GM19328 (cell line): ENCODE data around the gene RNF145.
"Not testable (repeated sequence)": the region's sequence is repeated elsewhere in the genome, so short reads cannot be mapped to it uniquely, and the experiment has no call there.

Experiments
- ATAC-seq: cut with Tn5 transposase; IDR thresholded peaks from one replicate; pipeline ENCODE4 v1.9.1; 2021; ENCODE audit warnings: mild to moderate bottlenecking, moderate library complexity; ENCODE audit not compliant: unreplicated experiment

RNF145 gene

GRCh38 chr5:159209438-159210209 lies at the start of gene RNF145:
Gene RNF145 (minus strand): TSS chr5:159209553. CDS start chr5:159203617, 5,936 bp downstream.
- ATAC-seq, result peak; percentile 79

DNA sequence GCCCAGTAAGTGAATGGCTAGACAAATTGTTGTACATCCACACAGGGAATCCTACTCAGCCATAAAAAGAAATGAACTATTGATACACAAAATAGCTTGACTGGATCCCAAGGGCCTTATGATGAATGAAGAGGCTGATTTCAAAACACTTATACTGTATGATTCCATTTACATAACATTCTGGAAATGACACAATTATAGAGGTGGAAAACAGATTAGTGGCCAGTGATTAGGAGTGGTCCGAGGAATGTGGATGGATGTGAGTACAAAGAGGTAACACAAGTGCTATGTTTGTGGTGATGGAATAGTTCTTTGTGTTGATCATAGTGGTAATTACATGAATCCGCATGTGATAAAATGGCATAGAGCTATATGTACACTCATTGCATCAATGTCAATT lies 49.0 kb upstream of the RNF145 start:
- no peak for ATAC-seq

DNA sequence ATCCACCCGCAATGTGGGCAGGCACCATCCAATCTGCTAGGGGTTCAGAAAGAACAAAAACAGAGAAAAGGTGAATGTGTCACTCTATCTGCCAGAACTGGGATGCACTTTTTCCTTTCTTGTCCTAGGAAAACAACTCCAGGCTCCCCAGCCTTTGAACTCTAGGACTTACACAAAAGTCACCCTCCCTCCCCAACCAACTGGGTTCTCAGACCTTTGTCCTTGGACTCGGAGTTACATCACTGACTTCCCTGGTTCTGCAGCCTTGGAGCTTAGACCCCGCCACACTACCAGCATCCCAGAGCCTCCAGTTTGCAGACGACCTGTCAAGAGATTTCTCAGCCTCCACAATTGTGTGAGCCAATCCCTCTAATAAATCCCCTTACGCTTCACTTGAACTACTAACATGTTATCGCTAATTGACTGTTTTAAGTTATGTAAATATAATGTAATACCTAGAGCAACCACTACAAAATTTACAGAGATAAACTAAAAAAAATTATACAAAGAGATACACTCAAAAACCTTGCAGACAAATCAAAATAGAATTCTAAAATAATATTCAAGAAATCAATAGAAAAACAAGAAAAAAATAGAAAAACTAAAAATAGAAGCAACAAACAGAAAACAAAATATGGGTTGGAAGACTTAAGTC lies 48.4 kb upstream of the RNF145 start:
- no peak for ATAC-seq

DNA sequence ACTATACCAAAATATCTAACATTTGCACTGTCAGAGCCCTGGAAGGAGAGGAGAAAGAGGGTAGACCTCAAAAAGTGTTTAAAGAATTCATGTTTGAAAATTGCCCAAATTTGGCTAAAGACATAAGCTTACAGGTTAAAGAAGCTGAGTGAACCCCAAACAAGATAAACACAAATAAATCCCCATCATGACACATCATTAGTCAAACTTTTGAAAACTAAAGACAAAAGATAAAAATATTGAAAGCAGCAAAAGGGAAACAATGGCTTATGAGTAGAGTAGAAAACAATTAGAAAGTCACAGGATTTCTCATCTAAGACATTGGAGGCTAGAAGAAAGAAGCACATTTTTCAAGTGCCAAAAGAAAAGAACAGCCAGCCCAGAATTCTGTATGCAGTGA lies 47.7 kb upstream of the RNF145 start:
- no peak for ATAC-seq

DNA sequence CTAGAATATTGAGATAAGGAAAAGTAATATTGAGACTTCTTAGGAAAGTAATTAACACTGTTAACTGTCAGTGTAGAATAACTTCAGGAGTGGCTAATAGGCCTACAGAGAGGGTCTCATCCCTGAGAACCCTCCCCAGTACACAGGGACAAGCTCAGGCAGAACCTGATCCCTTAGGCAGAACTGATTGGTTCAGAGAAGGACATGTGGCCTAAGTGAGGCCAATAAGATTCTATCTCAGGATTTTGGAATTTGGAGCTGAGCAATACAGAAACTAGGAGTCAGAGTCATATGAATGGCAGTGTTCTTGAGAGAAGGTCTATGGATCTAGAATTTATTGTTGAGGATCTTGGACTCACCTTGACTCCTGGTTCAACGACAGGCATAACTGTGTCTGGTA lies 42.8 kb upstream of the RNF145 start:
- ATAC-seq, result no peak

DNA sequence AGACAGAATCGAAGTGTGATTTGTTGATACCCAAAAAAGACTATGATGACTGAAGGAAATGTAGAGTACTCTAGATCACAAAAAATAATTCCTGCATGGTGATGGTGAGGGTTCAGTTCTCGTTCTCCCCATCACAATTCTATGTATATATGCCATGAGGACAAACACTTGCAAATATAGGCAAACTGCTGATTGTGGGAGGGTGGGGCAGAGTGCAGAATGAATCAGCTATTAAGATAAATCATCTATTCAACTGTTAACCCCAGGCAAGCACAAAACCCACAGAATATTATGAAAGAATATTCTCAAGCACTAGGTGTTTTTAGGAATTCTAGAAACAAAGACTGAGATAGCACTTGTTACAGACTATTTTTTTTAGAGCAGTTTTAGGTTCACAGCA lies 39.8 kb upstream of the RNF145 start:
- no peak for ATAC-seq

DNA sequence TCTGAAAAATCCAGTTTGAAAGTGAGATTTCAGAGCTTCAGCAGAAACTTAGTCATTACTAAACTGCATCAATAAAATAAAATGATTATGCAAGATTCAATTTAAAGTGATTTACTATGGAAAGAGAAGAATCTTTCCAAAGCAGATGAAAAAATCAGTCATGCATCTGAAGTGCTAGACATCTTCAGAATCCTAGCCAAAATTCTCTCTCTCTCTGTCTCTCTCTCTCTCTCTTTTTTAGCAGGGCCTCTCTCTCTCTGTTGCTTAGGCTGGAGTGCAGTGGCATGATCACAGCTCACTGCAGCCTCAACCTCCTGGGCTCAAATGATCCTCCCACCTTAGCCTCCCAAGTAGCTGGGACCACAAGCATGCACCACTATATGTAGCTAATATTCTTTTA lies 35.5 kb upstream of the RNF145 start:
- ATAC-seq, result no peak

DNA sequence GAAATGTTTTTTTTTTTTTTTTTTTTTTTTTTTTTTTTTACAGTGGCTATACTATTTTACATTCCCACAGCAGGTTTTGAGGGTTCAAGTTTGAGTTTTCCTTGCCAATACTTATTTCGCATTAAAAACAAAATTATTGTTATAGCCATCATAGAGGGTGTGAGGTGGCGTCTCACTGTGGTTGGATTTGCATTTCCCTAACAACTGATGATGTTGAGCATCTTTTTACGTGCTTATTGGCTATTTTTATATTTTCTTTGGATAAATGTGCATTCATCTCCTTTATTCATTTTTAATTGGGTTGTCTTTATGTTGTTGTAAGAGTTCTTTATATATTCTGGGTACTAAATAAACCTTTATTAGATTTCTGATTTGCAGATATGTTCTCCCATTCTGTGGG lies 34.8 kb upstream of the RNF145 start:
- ATAC-seq, result no peak

GRCh38 chr5:159243385-159243784 lies 34.0 kb upstream of the RNF145 start:
- ATAC-seq, result no peak

- ATAC-seq, result no peak
These were observed 33.3 kb upstream of the RNF145 start for GRCh38 chr5:159242656-159243055.

- ATAC-seq, result no peak
These were observed 32.7 kb upstream of the RNF145 start for GRCh38 chr5:159241946-159242552.

- ATAC-seq, result no peak
These were observed 31.0 kb upstream of the RNF145 start for GRCh38 chr5:159240301-159240870.

DNA sequence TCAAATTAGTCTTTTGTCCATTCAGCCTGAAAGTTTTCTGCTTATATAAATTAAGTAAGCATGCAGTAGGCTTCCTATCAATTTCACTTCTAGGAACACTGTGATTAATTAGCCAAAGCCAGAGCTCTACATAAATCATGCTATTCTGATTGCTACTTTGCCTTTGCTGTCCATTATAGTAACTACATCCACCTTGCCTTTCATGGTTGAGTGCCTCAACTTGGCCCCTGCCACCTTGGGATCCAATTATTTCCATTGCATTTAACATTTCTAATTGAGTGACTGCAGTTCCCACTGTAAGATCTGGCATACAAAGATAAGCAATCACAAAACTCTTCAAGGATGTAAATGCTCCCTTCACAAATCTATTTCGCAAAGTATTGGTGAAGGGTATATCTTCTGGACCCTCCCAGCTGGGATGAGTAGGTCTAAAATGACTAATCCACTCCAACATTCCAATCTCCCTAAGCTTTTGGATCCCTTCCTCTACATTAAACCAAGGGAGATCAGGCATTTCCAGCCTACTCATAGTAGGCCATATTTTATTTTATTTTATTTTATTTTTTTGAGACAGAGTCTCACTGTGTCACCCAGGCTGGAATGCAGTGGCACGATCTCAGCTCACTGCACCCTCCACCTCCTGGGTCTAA lies 26.6 kb upstream of the RNF145 start:
- ATAC-seq, result not testable (repeated sequence)

GRCh38 chr5:159231167-159231566 lies 21.8 kb upstream of the RNF145 start:
- no peak for ATAC-seq

DNA sequence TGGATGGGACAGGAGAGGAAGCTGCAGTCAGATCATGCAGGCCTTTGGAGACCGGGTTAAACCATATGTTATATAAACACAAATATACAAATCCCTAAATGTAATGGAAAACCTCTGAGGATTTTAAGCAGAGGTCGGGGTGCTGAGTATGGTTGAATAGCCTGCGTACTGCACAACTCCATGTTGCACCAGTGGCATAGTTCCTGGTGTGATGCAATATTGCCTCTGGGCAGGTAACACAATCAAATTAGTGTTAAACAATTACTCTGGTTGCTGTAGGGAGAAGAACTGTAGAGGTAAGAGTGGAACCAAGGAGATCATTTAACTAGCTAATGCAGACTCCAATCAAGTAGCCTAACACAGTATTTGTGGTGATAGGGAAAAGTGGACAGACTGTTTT lies 21.3 kb upstream of the RNF145 start:
- no peak for ATAC-seq

DNA sequence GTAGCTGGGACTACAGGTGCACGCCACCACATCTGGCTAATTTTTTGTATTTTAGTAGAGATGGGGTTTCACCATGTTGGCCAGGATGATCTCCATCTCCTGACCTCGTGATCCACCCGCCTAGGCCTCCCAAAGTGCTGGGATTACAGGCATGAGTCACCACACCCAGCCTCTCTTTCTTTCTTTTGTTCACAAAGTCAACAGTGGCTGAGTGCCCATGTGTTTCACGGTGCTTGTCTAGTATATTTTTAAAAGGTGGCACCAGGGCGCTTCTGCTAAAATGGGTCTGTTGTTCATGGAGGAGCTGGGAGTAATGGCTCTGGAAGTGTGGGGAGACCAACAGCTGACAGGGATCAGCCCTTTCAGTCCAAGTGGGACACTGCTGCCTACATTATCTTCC lies 18.7 kb upstream of the RNF145 start:
- ATAC-seq, result not testable (repeated sequence)

DNA sequence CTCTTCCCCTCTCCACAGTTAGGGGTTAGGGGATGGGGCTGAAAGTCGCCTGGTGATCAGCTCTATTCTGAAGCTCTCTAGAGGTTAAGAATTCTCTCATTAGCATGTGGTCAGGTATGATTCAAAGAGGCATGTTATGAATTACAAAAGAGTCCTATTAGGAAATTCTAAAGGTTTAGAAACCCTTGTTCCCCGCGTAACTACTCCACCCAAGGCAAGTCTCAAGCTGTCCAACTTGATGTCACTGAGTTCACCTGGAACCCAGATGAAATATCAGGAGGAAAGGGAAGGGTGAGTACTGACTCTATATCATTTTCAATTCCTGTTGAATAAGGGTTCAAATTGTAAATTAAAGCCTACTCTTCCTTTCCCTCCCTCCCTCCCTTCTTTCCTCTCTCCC lies 18.1 kb upstream of the RNF145 start:
- ATAC-seq, result no peak

- ATAC-seq, result no peak
These were observed 17.1 kb upstream of the RNF145 start for GRCh38 chr5:159226451-159226850.

DNA sequence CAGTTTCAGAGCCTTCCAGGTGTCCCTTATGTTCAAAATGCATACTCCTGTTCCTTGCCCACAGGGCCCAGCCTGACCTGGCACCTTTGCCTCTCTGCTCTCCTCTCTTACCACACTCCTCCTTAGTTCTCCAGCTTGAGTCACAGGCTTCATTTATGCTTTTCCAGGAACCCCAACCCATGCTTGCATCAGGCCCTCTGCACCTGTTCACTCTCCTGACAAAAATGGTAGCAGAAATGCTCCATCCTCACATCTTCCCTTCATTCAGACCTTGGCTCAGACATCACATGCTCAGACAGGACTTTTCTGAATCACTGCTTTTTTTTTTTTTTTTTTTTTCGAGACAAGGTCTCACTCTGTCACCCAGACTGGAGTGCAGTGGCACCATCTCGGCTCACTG lies 15.1 kb upstream of the RNF145 start:
- no peak for ATAC-seq

- no peak for ATAC-seq
These were observed 14.1 kb upstream of the RNF145 start for GRCh38 chr5:159223469-159223868.

- no peak for ATAC-seq
These were observed 10.9 kb upstream of the RNF145 start for GRCh38 chr5:159220206-159220605.
